Neuron (in vitro differentiated cells): ENCODE results near the gene AURKAIP1.
A peak's percentile ranks its signal among the peaks of the same experiment; 100 is the strongest.

ENCODE experiments used
- H2AFZ ChIP-seq: one replicate; pipeline ENCODE4 v1.6.1; 2013; ENCODE audit warnings: low read depth, mild to moderate bottlenecking, inconsistent platforms, low read length, moderate library complexity
- H3K27me3 ChIP-seq: one replicate; pipeline ENCODE4 v1.6.1; 2013; ENCODE audit warnings: low read length; ENCODE audit not compliant: insufficient read depth
- H3K36me3 ChIP-seq: one replicate; pipeline ENCODE4 v1.6.1; 2013; ENCODE audit warnings: low read length; ENCODE audit not compliant: insufficient read depth
- H3K4me1 ChIP-seq: one replicate; pipeline ENCODE4 v1.6.1; 2013; ENCODE audit warnings: low read length; ENCODE audit not compliant: insufficient read depth
- H3K4me3 ChIP-seq: 2 replicates; pipeline ENCODE4 v1.5.1; 2013; ENCODE audit warnings: mild to moderate bottlenecking, low read length, moderate library complexity
- H3K9me3 ChIP-seq: one replicate; pipeline ENCODE4 v1.6.1; 2013; ENCODE audit warnings: low read length

Gene AURKAIP1

GRCh38 chr1:1331068-1331965 lies 43.7 kb downstream of the AURKAIP1 start, which contains the start of gene TAS1R3:
TSS of gene TAS1R3 (plus strand) at chr1:1331280. CDS start at chr1:1331346, 66 bp downstream.
- Histone ChIP-seq H3K27me3 (no peaks in the 10 kb centered on the region), H3K4me1 (peaks cover 12% of the 10 kb centered on the region), H2AFZ (no peak within 1 kb of the TSS), H3K4me3 (no peak within 1 kb of the TSS), H3K36me3 (peaks cover 16% of the 10 kb centered on the region), H3K9me3 (no peaks in the 10 kb centered on the region)

GRCh38 chr1:1330366-1331067 lies 44.5 kb downstream of the AURKAIP1 start:
- peaks cover 16% of the 10 kb centered on the region for H3K36me3 ChIP-seq
- H3K4me3 ChIP-seq: no peak overlapping the region
- no peak overlapping the region for H2AFZ ChIP-seq
- no peaks in the 10 kb centered on the region for H3K27me3 ChIP-seq
- no peaks in the 10 kb centered on the region for H3K9me3 ChIP-seq
- peaks cover 18% of the 10 kb centered on the region for H3K4me1 ChIP-seq

- peaks cover 16% of the 10 kb centered on the region for H3K36me3 ChIP-seq
Measured at GRCh38 chr1:1329304-1330210, 45.5 kb downstream of the AURKAIP1 start.

GRCh38 chr1:1328254-1328653 lies 46.8 kb downstream of the AURKAIP1 start:
- Histone ChIP-seq H3K9me3 (no peaks in the 10 kb centered on the region), H3K4me1 (peaks cover 28% of the 10 kb centered on the region), H3K4me3 (no peak overlapping the region), H3K27me3 (no peaks in the 10 kb centered on the region), H2AFZ (no peak overlapping the region), H3K36me3 (peaks cover 16% of the 10 kb centered on the region)

More at GRCh38 chr1:1329304-1330210, 45.5 kb downstream of the AURKAIP1 start:
- Histone ChIP-seq H3K4me1 (peaks cover 24% of the 10 kb centered on the region), H3K4me3 (no peak overlapping the region), H3K9me3 (no peaks in the 10 kb centered on the region), H3K27me3 (no peaks in the 10 kb centered on the region), H2AFZ (no peak overlapping the region)

- H3K4me3 ChIP-seq: no peak overlapping the region
- no peak overlapping the region for H2AFZ ChIP-seq
- peaks cover 16% of the 10 kb centered on the region for H3K36me3 ChIP-seq
- H3K27me3 ChIP-seq: no peaks in the 10 kb centered on the region
- H3K4me1 ChIP-seq: peaks cover 34% of the 10 kb centered on the region
- no peaks in the 10 kb centered on the region for H3K9me3 ChIP-seq
Measured at GRCh38 chr1:1327291-1327690, 47.7 kb downstream of the AURKAIP1 start.

- Histone ChIP-seq H2AFZ (no peak overlapping the region), H3K4me1 (peaks cover 30% of the 10 kb centered on the region), H3K36me3 (peaks cover 16% of the 10 kb centered on the region), H3K27me3 (no peaks in the 10 kb centered on the region), H3K4me3 (peak overlapping the region; percentile 98), H3K9me3 (no peaks in the 10 kb centered on the region)
Measured at GRCh38 chr1:1326075-1326605, 48.9 kb downstream of the AURKAIP1 start.

GRCh38 chr1:1325288-1326074 lies 49.5 kb downstream of the AURKAIP1 start:
- H3K36me3 ChIP-seq: peaks cover 22% of the 10 kb centered on the region
- no peaks in the 10 kb centered on the region for H3K9me3 ChIP-seq
- H3K4me3 ChIP-seq: peak overlapping the region; percentile 98
- H2AFZ ChIP-seq: no peak overlapping the region
- peaks cover 24% of the 10 kb centered on the region for H3K4me1 ChIP-seq
- H3K27me3 ChIP-seq: no peaks in the 10 kb centered on the region

- Histone ChIP-seq H3K4me3 (peak within 1 kb of the TSS; percentile 98), H3K4me1 (peaks cover 22% of the 10 kb centered on the region), H2AFZ (no peak within 1 kb of the TSS), H3K9me3 (no peaks in the 10 kb centered on the region), H3K27me3 (no peaks in the 10 kb centered on the region), H3K36me3 (peaks cover 30% of the 10 kb centered on the region)
Measured at GRCh38 chr1:1324524-1325287, 50.3 kb downstream of the AURKAIP1 start, which contains the start of the genes CPTP and INTS11. TSS of gene CPTP (plus strand) at chr1:1324802. CDS start at chr1:1326911, 2,109 bp downstream. TSS of gene INTS11 (minus strand) at chr1:1324660. CDS start at chr1:1324608, 52 bp downstream.

- Histone ChIP-seq H3K9me3 (no peaks in the 10 kb centered on the region), H3K4me1 (peaks cover 22% of the 10 kb centered on the region), H3K36me3 (peaks cover 36% of the 10 kb centered on the region), H3K27me3 (no peaks in the 10 kb centered on the region), H2AFZ (no peak overlapping the region), H3K4me3 (peak overlapping the region; percentile 98)
Measured at GRCh38 chr1:1324084-1324523, 50.9 kb downstream of the AURKAIP1 start.
